ENCODE data around the gene MAPK8IP3.

Gene MAPK8IP3

DNA sequence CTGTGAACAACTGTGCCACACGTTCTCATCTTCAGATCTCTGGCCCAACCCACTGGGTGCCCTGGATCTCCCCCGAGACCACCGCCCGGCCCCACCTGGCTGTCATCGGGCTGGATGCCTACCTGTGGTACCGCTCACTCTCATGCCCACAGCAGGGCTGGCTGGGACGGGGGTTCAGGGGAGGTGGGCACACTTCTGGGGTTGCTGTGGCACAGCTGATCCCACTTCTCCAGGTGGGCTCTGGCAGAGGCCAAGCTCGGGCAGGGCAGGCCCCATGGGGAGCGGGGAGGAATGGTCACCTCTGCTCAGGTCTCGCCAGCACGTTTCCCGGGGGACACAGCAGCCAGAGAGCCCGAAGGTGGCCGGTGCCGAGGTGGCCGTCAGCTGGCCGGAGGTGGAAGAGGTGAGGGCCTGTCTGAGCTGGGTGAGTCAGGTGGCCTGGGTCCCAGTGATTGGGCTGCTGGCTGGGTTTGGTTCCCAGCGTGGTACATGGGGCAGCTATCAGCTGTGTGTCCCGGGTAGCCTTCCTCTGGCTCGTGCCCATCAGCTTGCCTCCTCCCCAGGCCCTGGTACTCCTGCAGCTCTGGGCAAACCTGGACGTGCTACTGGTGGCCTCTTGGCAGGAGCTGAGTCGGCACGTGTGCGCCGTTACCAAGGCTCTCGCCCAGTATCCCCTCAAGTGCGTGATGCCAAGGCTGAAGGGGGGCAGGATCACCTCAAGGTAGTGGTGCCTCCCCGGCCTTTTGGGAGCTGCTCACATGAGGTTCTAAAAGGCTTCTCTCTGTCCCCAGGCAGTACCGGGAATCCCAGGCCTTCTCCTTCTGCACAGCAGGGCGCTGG, 69.2 kb downstream of the MAPK8IP3 start:
- no peak overlapping the region; the same call in 1 of the 2 replicates for H3K4me2 ChIP-seq (ENCODE audit: low read length)
- H2AFZ ChIP-seq (ENCODE audit: low read depth, low read length): no peak overlapping the region
- no peaks in the 10 kb centered on the region for H4K20me1 ChIP-seq (ENCODE audit: insufficient read depth, low read length)
- H3K4me1 ChIP-seq (ENCODE audit: low read length): peaks cover 12% of the 10 kb centered on the region
- no peaks in the 10 kb centered on the region for H3K27me3 ChIP-seq (ENCODE audit: low read depth, low read length)
- no peaks in the 10 kb centered on the region for H3K9me3 ChIP-seq (ENCODE audit: insufficient read depth, low read length)
- TF ChIP-seq, protein P1, sequence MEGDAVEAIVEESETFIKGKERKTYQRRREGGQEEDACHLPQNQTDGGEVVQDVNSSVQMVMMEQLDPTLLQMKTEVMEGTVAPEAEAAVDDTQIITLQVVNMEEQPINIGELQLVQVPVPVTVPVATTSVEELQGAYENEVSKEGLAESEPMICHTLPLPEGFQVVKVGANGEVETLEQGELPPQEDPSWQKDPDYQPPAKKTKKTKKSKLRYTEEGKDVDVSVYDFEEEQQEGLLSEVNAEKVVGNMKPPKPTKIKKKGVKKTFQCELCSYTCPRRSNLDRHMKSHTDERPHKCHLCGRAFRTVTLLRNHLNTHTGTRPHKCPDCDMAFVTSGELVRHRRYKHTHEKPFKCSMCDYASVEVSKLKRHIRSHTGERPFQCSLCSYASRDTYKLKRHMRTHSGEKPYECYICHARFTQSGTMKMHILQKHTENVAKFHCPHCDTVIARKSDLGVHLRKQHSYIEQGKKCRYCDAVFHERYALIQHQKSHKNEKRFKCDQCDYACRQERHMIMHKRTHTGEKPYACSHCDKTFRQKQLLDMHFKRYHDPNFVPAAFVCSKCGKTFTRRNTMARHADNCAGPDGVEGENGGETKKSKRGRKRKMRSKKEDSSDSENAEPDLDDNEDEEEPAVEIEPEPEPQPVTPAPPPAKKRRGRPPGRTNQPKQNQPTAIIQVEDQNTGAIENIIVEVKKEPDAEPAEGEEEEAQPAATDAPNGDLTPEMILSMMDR (IDR thresholded peaks at IDR 0.05; ENCODE audit: low read depth, low read length): no peak
- TF ChIP-seq EZH2phosphoT487 (IDR thresholded peaks at IDR 0.05; ENCODE audit: low read depth): no peak
- H3K79me2 ChIP-seq (ENCODE audit: low read length): peaks cover 35% of the 10 kb centered on the region
- H3K27ac ChIP-seq (ENCODE audit: low read length): no peak overlapping the region
- H3K9ac ChIP-seq (ENCODE audit: low read length): no peak overlapping the region
- no peak overlapping the region for H3K4me3 ChIP-seq (ENCODE audit: low read length)
- peaks cover 4% of the 10 kb centered on the region for H3K36me3 ChIP-seq (replicated peaks; ENCODE audit: low read depth, low read length)

DNA sequence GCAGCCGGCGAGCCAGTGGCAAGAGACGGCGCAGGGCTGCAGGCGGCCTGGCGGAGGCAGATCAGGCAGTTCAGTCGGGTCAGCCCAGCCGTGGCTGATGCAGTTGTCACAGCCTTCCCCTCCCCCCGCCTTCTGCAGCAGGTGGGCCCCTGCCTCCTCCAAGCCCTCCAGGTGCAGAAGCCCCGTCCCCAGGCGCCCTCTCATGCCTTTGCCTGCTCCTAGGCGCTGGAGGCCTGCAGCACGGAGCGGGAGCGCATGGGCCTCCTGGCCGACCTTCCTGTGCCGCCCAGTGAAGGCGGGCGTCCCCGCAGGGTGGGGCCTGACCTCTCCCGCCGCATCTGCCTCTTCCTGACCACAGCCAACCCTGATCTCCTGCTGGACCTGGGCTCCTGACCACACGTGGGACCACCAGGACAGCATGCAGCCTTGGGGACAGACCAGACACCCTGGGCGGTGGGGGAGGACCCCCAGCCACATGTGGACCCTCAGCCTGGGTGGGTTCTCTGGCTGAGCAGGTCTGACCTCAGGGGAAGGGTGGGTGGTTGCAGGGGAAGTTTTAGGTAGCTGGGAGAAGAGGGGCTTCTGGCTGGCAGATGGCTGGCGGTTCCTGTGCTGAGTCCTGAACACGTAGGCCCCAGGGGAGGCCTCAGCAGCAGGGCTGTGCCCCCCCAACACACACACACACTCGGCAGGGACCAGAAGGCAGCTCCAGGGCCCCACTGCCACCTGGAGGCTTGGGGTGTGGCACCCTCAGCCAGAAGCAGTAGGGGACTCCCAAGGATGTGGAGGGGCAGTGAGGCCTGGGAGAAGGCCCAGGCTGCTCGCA, 70.1 kb downstream of the MAPK8IP3 start:
- peaks cover 35% of the 10 kb centered on the region for H3K79me2 ChIP-seq (ENCODE audit: low read length)
- no peaks in the 10 kb centered on the region for H4K20me1 ChIP-seq (ENCODE audit: insufficient read depth, low read length)
- TF ChIP-seq, protein P1 (IDR thresholded peaks at IDR 0.05; ENCODE audit: low read depth, low read length): no peak
- no peak for TF ChIP-seq EZH2phosphoT487 (IDR thresholded peaks at IDR 0.05; ENCODE audit: low read depth)
- H3K27me3 ChIP-seq (ENCODE audit: low read depth, low read length): no peaks in the 10 kb centered on the region
- no peak overlapping the region for H3K4me2 ChIP-seq (ENCODE audit: low read length)
- H2AFZ ChIP-seq (ENCODE audit: low read depth, low read length): no peak overlapping the region
- no peaks in the 10 kb centered on the region for H3K9me3 ChIP-seq (ENCODE audit: insufficient read depth, low read length)
- H3K9ac ChIP-seq (ENCODE audit: low read length): no peak overlapping the region
- peaks cover 9% of the 10 kb centered on the region for H3K4me1 ChIP-seq (ENCODE audit: low read length)
- no peak overlapping the region for H3K4me3 ChIP-seq (ENCODE audit: low read length)
- H3K27ac ChIP-seq (ENCODE audit: low read length): no peak overlapping the region
- H3K36me3 ChIP-seq (replicated peaks; ENCODE audit: low read depth, low read length): peaks cover 3% of the 10 kb centered on the region

DNA sequence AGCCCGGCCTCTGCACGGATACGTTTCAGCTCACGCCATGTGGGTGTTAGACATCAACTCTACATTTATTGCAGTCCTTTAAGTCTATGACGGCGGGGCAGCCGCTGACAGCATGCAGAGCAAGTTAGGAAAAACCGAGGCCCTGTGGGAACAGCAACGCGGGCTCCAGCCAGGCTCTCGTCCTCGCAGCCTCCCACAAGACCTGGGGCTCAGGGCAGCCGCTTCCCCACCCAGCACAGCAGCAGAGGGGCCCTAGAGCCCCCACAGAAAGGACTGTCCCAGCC, 70.6 kb downstream of the MAPK8IP3 start:
- H3K4me2 ChIP-seq (ENCODE audit: low read length): no peak overlapping the region
- no peaks in the 10 kb centered on the region for H4K20me1 ChIP-seq (ENCODE audit: insufficient read depth, low read length)
- H3K27me3 ChIP-seq (ENCODE audit: low read depth, low read length): no peaks in the 10 kb centered on the region
- H3K79me2 ChIP-seq (ENCODE audit: low read length): peaks cover 37% of the 10 kb centered on the region
- H3K4me3 ChIP-seq (ENCODE audit: low read length): no peak overlapping the region
- H3K27ac ChIP-seq (ENCODE audit: low read length): no peak overlapping the region
- TF ChIP-seq, protein P1 (IDR thresholded peaks at IDR 0.05; ENCODE audit: low read depth, low read length): no peak
- TF ChIP-seq EZH2phosphoT487 (IDR thresholded peaks at IDR 0.05; ENCODE audit: low read depth): no peak
- no peak overlapping the region for H2AFZ ChIP-seq (ENCODE audit: low read depth, low read length)
- peaks cover 3% of the 10 kb centered on the region for H3K36me3 ChIP-seq (replicated peaks; ENCODE audit: low read depth, low read length)
- H3K4me1 ChIP-seq (ENCODE audit: low read length): peaks cover 14% of the 10 kb centered on the region
- H3K9ac ChIP-seq (ENCODE audit: low read length): no peak overlapping the region
- no peaks in the 10 kb centered on the region for H3K9me3 ChIP-seq (ENCODE audit: insufficient read depth, low read length)

DNA sequence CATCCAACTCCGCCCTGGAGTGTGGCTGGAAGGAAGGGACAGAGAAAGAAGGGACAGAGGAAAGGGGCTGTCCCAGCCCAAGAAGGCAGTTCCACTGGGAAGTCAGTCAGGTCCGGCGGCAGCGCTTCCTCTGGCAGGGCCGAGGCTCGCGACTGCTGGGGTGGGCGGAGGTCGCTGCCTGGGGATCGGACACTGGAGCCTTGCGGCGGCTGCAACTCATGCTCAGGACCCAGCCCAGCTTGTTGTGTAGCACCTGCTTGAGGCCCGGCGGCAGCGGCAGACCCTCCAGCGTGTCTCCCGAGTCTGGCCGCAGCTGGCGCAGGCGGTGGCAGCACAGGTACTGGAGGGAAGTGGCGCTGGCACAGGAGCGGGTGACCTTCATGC, 71.0 kb downstream of the MAPK8IP3 start:
- Histone ChIP-seq H3K4me1 (ENCODE audit: low read length) (peaks cover 15% of the 10 kb centered on the region), H3K9me3 (ENCODE audit: insufficient read depth, low read length) (no peaks in the 10 kb centered on the region), H2AFZ (ENCODE audit: low read depth, low read length) (no peak overlapping the region), H3K4me3 (ENCODE audit: low read length) (no peak overlapping the region), H3K36me3 (replicated peaks; ENCODE audit: low read depth, low read length) (peaks cover 2% of the 10 kb centered on the region), H3K4me2 (ENCODE audit: low read length) (no peak overlapping the region), H3K27me3 (ENCODE audit: low read depth, low read length) (no peaks in the 10 kb centered on the region), H4K20me1 (ENCODE audit: insufficient read depth, low read length) (no peaks in the 10 kb centered on the region), H3K27ac (ENCODE audit: low read length) (no peak overlapping the region), H3K9ac (ENCODE audit: low read length) (no peak overlapping the region), H3K79me2 (ENCODE audit: low read length) (peaks cover 37% of the 10 kb centered on the region)
- TF ChIP-seq, protein P1 (IDR thresholded peaks at IDR 0.05; ENCODE audit: low read depth, low read length): no peak
- TF ChIP-seq EZH2phosphoT487 (IDR thresholded peaks at IDR 0.05; ENCODE audit: low read depth): no peak
